GM12878 (cell line): Measurements from ENCODE around the gene NUDT17. TPM values are rescaled to one million over a fixed set of nuclear protein-coding genes. Genes with fewer than 3 reads are reported as not detected.
"Not testable (repeated sequence)": the region's sequence is repeated elsewhere in the genome, so short reads cannot be mapped to it uniquely, and the experiment has no call there.

ENCODE experiments used
- ATAC-seq: fragments of 200-7000 bp; cut with Tn5 transposase; 3 replicates; pipeline ENCODE4 v1.9.1; 2020; ENCODE audit warnings: mild to moderate bottlenecking, moderate library complexity
- BruUV-seq: library from RNA; stranded (reverse); fragments of 400-500 nt; replicated peaks from 2 replicates; lab custom pipeline; 2021; lab: Mats Ljungman, UMichigan
- CTCF ChIA-PET: fragments of 300-600 bp; sonication (Branson Sonifier 250); formaldehyde crosslinking; extraction: SDS; loops from one replicate; lab custom pipeline; 2021; ENCODE audit warnings: inconsistent platforms; lab: Yijun Ruan, JAX
- POLR2A ChIA-PET: fragments of 350-600 bp; formaldehyde crosslinking; extraction: SDS; loops from one replicate; lab custom pipeline; 2021; ENCODE audit warnings: inconsistent platforms; lab: Charles Lee
- RAD21 ChIA-PET: fragments of 300-600 bp; sonication (Branson Sonifier 250); formaldehyde crosslinking; loops from one replicate; lab custom pipeline; 2023; ENCODE audit warnings: antibody characterized with exemption; ENCODE audit not compliant: unreplicated experiment; lab: Charles Lee
- SMC1A ChIA-PET: fragments of 300-600 bp; sonication (Branson Sonifier 250); formaldehyde crosslinking; loops from one replicate; lab custom pipeline; 2023; ENCODE audit not compliant: unreplicated experiment, uncharacterized antibody; lab: Charles Lee
- DNase-seq: peaks from one replicate; pipeline ENCODE4 v3.0.0-alpha.2; 2011; ENCODE audit warnings: low read depth, low spot score
- FAIRE-seq: peaks from 3 replicates; lab custom pipeline; 2011; peaks lifted over from hg19 to GRCh38; lab: Jason Lieb, UNC
- H2AFZ ChIP-seq: 2 replicates; pipeline ENCODE4 v1.6.0; 2011; ENCODE audit warnings: low read depth, low read length, control low read depth; ENCODE audit not compliant: control insufficient read depth
- H3K27ac ChIP-seq: 2 replicates; pipeline ENCODE4 v1.5.1; 2011; ENCODE audit warnings: control low read depth; ENCODE audit not compliant: control insufficient read depth, insufficient read depth
- H3K27me3 ChIP-seq, 2 experiments: replicated peaks in 1 of 2; 2 replicates each; pipeline versions ENCODE4 v1.6.0 to v1.6.1; 2011; ENCODE audit warnings: low read length in 1 of 2; ENCODE audit not compliant: control insufficient read depth in 2 of 2, insufficient read depth in 2 of 2
- H3K36me3 ChIP-seq, 2 experiments: 2 replicates each; pipeline ENCODE4 v1.5.1; 2011; ENCODE audit warnings: low read length in 1 of 2; ENCODE audit not compliant: control insufficient read depth in 2 of 2, insufficient read depth in 2 of 2
- H3K4me1 ChIP-seq: 2 replicates; pipeline ENCODE4 v1.6.1; 2011; ENCODE audit warnings: mild to moderate bottlenecking, low read length, moderate library complexity, mixed read lengths; ENCODE audit not compliant: control insufficient read depth, insufficient read depth
- H3K4me2 ChIP-seq: 2 replicates; pipeline ENCODE4 v1.6.0; 2011; ENCODE audit warnings: control low read depth; ENCODE audit not compliant: control insufficient read depth, insufficient read depth
- H3K4me3 ChIP-seq: fragments of 200-600 bp; sonication (generic); 2 replicates; pipeline ENCODE4 v1.5.1; 2016
- H3K79me2 ChIP-seq: 2 replicates; pipeline ENCODE4 v1.6.0; 2011; ENCODE audit warnings: low read length; ENCODE audit not compliant: control insufficient read depth, insufficient read depth
- H3K9ac ChIP-seq: 2 replicates; pipeline ENCODE4 v1.8.0; 2011; ENCODE audit warnings: low read length, control low read depth, mixed read lengths; ENCODE audit not compliant: control insufficient read depth, insufficient read depth
- H3K9me3 ChIP-seq: replicated peaks from 3 replicates; pipeline ENCODE4 v1.5.1; 2011; ENCODE audit warnings: mild to moderate bottlenecking, low read length; ENCODE audit not compliant: control insufficient read depth, insufficient read depth
- H4K20me1 ChIP-seq: 2 replicates; pipeline ENCODE4 v1.6.0; 2011; ENCODE audit not compliant: control insufficient read depth, insufficient read depth
- CBX3 ChIP-seq: fragments of 200-600 bp; sonication (generic); IDR thresholded peaks from 2 replicates; pipeline ENCODE4 v1.6.1; 2016; ENCODE audit warnings: low read depth, borderline replicate concordance
- CEBPB ChIP-seq, 2 experiments: fragments of 150-350 bp in 1 of 2; IDR thresholded peaks; 2 replicates each; pipeline ENCODE4 v1.6.1; 2012 to 2014; ENCODE audit warnings: low read depth in 2 of 2, low read length in 2 of 2, borderline replicate concordance in 1 of 2, inconsistent platforms in 1 of 2
- EGR1 ChIP-seq, 2 experiments: IDR thresholded peaks; 1 replicate in 1 of 2; 2 replicates in 1 of 2; pipeline ENCODE4 v1.6.1; 2011 to 2012; ENCODE audit warnings: low read depth in 2 of 2, low read length in 2 of 2, borderline replicate concordance in 1 of 2, mild to moderate bottlenecking in 1 of 2, moderate library complexity in 1 of 2
- HDAC6 ChIP-seq: fragments of 200-600 bp; sonication (generic); IDR thresholded peaks from one replicate; pipeline ENCODE4 v1.8.0; 2017; ENCODE audit warnings: antibody characterized with exemption; ENCODE audit not compliant: unreplicated experiment
- IRF4 ChIP-seq: IDR thresholded peaks from 2 replicates; pipeline ENCODE4 v1.6.1; 2011; ENCODE audit warnings: low read depth, low read length
- IRF5 ChIP-seq: fragments of 450-650 bp; IDR thresholded peaks from 2 replicates; pipeline ENCODE4 v1.6.1; 2017; ENCODE audit warnings: borderline replicate concordance
- MEF2B ChIP-seq: fragments of 450-650 bp; IDR thresholded peaks from 2 replicates; pipeline ENCODE4 v1.6.1; 2018; ENCODE audit warnings: mild to moderate bottlenecking, moderate library complexity; ENCODE audit not compliant: partially characterized antibody, poor library complexity, severe bottlenecking
- POLR2A ChIP-seq: IDR thresholded peaks from 2 replicates; pipeline ENCODE4 v1.6.1; 2011; ENCODE audit warnings: low read depth, mild to moderate bottlenecking, low read length
- POLR2AphosphoS5 ChIP-seq: IDR thresholded peaks from 2 replicates; pipeline ENCODE4 v1.6.1; 2011; ENCODE audit warnings: mild to moderate bottlenecking, low read length, inconsistent platforms
- RBBP5 ChIP-seq: fragments of 200-600 bp; sonication (generic); conservative IDR thresholded peaks from 2 replicates; pipeline ENCODE4 v1.6.1; 2016
- SREBF2 ChIP-seq: IDR thresholded peaks from 2 replicates; pipeline ENCODE4 v1.6.1; 2012; ENCODE audit warnings: mild to moderate bottlenecking, low read length
- ZNF217 ChIP-seq: fragments of 450-650 bp; IDR thresholded peaks from 2 replicates; pipeline ENCODE4 v1.6.1; 2017; ENCODE audit warnings: antibody characterized with exemption, mild to moderate bottlenecking
- ZZZ3 ChIP-seq: IDR thresholded peaks from 2 replicates; pipeline ENCODE4 v1.6.1; 2011; ENCODE audit warnings: low read depth; ENCODE audit not compliant: control insufficient read depth, insufficient read length
- WGBS: methylation state at CpG from one replicate; pipeline ENCODE4 v1.1.6; 2016; ENCODE audit warnings: low lambda C conversion rate; ENCODE audit not compliant: insufficient replicate concordance, insufficient coverage; ENCODE audit errors: missing lambda C conversion rate; 5-methylcytosine and 5-hydroxymethylcytosine counted together
- in situ Hi-C: fragments of 300-500 bp; cut with MboI; formaldehyde crosslinking; loops from 9 replicates; pipeline ENCODE4 v1.14.3; 2018; ENCODE audit warnings: mixed read lengths
- intact Hi-C: fragments of 100-400 bp; cut with micrococcal nuclease; formaldehyde crosslinking; loops from one replicate; pipeline ENCODE4 v1.14.2; 2022; ENCODE audit not compliant: unreplicated experiment
- polyA plus RNA-seq, 11 experiments: library from polyadenylated mRNA; depleted of rRNA in 4 of 11; unstranded in 6 of 11; stranded (reverse) in 5 of 11; fragments of >200 nt; fragmentation: Nextera tagmentation in 4 of 11; fragmentation: Illumina TruSeq in 1 of 11; extraction: Ambion mirVana in 4 of 11; extraction: Trizol in 1 of 11; gene quantifications; 1 replicate in 1 of 11; 2 replicates in 10 of 11; pipeline versions ENCODE4 v1.2.1 to v1.2.3, GENCODE V29; 2011 to 2016; ENCODE audit warnings: inconsistent platforms in 2 of 11, missing spikeins in 2 of 11, low read depth in 1 of 11
- total RNA-seq, 4 experiments: library from RNA; depleted of rRNA in 3 of 4; stranded (reverse); fragments of >200 nt in 3 of 4; fragmentation: Illumina TruSeq in 1 of 4; extraction: Trizol in 1 of 4; gene quantifications; 2 replicates each; pipeline versions ENCODE4 v1.2.1 to v1.2.3, GENCODE V29; 2013 to 2021

Gene NUDT17
- total and polyA plus RNA-seq, 10 of the 15 experiments (the other 5 are each of a cell fraction or from before 2014, with no cell fraction given) = 1.2 to 4.7 (median 4.0) TPM

DNA sequence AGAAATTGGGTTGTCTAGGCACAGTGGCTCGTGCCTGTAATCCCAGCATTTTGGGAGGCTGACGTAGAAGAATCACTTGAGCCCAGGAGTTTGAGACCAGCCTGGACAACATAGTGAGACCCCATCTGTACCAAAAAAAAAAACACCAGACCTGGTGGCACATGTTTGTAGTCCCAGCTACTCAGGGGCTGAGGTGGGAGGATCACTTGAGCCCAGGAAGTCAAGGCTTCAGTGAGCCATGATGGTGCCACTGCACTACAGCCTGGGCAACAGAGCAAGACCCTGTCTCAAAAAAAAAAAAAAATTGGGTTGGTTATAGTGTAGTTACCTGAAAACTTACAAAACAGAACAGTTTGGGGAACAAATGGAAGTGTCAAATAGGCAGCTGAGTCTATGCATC, 14.6 kb upstream of the NUDT17 start:
- RAD21 ChIA-PET, H2AFZ ChIP-seq, H3K4me3 ChIP-seq, in situ Hi-C loops, H3K4me1 ChIP-seq, H3K27ac ChIP-seq, FAIRE-seq, H3K27me3 ChIP-seq, DNase-seq, H3K4me2 ChIP-seq, POLR2A ChIA-PET, H4K20me1 ChIP-seq, H3K9ac ChIP-seq, H3K9me3 ChIP-seq, ATAC-seq, BruUV-seq, intact Hi-C loops: not testable (repeated sequence)
- H3K36me3 ChIP-seq = peaks cover 13 to 34% of the 10 kb centered on the region in 2 experiments
- peaks cover 12% of the 10 kb centered on the region for H3K79me2 ChIP-seq
- ChIA-PET SMC1A (interaction anchor here (1.0 kb wide), 1 partner anchor 13 kb away, joined by 3 read pairs; no protein-coding TSS in a partner anchor), CTCF (interaction anchor here (1.3 kb wide), 1 partner anchor 15 kb away, joined by 3 read pairs; the partner anchor contains the start of gene NUDT17)
- WGBS = 100% methylated on average over 2 of the region's 2 CpGs

DNA sequence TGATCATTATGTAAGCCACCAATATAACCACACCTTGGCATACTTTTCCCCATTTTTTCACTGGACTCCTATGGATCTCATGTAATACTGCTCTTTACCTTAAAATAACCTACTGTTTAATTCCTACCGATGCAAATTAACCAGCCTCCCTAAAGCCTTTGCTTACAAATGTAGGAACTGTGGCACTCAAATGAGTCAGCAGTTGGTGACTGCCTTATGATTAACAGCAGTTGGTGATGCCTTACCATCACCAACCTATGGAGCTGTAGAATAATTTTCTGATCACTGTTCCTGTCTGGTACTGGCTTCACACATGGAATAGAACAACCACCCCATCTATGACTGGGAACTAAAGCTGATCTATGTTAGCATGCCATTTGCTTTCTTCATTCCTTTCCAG, 7.8 kb upstream of the NUDT17 start:
- Histone ChIP-seq H3K36me3 (peaks cover 18 to 43% of the 10 kb centered on the region in 2 experiments), H3K4me2 (no peak overlapping the region), H3K4me3 (no peak overlapping the region), H3K9me3 (no peaks in the 10 kb centered on the region), H3K9ac (no peak overlapping the region), H3K4me1 (no peaks in the 10 kb centered on the region), H4K20me1 (no peaks in the 10 kb centered on the region), H3K27me3 (no peaks in the 10 kb centered on the region), H3K27ac (no peak overlapping the region), H2AFZ (no peak overlapping the region), H3K79me2 (no peaks in the 10 kb centered on the region)
- RAD21 ChIA-PET = no interaction called here
- no peak for FAIRE-seq
- intact Hi-C loops = no loop called here
- no peak for ATAC-seq
- BruUV-seq = no TSS peak
- POLR2A ChIA-PET = no interaction called here
- no peak for DNase-seq
- SMC1A ChIA-PET = no interaction called here
- in situ Hi-C loops = no loop called here
- CTCF ChIA-PET = interaction anchor here (1.0 to 7.4 kb wide), 2 partner anchors 8 to 14 kb away, joined by 3 to 45 read pairs; partner anchors contain the start of genes NUDT17, POLR3C and RNF115
- TF ChIP-seq IRF4 (no peak), ZNF217 (no peak), POLR2AphosphoS5 (no peak), CBX3 (no peak), CEBPB (IDR thresholded peaks at IDR 0.05; ENCODE audit: borderline replicate concordance in 1 of 2, low read depth in 2 of 2, low read length in 2 of 2) (no peak), POLR2A (no peak), RBBP5 (no peak), EGR1 (IDR thresholded peaks at IDR 0.05; ENCODE audit: borderline replicate concordance in 1 of 2, low read depth in 2 of 2, low read length in 2 of 2) (no peak), MEF2B (no peak), ZZZ3 (no peak), SREBF2 (no peak), IRF5 (no peak), HDAC6 (no peak)
- WGBS = 100% methylated on average over 1 of the region's 1 CpG
